K562 (cell line): Measurements from ENCODE around the gene ATXN1L.

ENCODE experiments used
- HNRNPK ChIP-seq: fragments of 200-400 bp; formaldehyde crosslinking; IDR thresholded peaks from one replicate; pipeline ENCODE4 v1.6.1; 2018; ENCODE audit warnings: mild to moderate bottlenecking, low read depth, low read length; ENCODE audit not compliant: poor library complexity, severe bottlenecking
- MYC ChIP-seq, 2 experiments: fragments of 250-450 bp in 1 of 2; sonication (Bioruptor Pico) in 1 of 2; IDR thresholded peaks; 2 replicates each; pipeline versions ENCODE4 v1.5.1 to v1.6.1; 2012 to 2021; ENCODE audit warnings: low read depth in 2 of 2, borderline replicate concordance in 1 of 2, improper control_type of control experiment in 1 of 2, low read length in 1 of 2, mild to moderate bottlenecking in 1 of 2, moderate library complexity in 1 of 2
- POLR2A ChIP-seq: fragments of 450-650 bp; conservative IDR thresholded peaks from 2 replicates; pipeline ENCODE4 v1.6.1; 2016
- ZNF778 ChIP-seq: fragments of 450-650 bp; formaldehyde crosslinking; IDR thresholded peaks from 2 replicates; pipeline ENCODE4 v1.4.0; 2020; ENCODE audit warnings: mild to moderate bottlenecking, moderate library complexity
- TF ChIP-seq, protein P1 (sequence below), 3 experiments: IDR thresholded peaks in 2 of 3; conservative IDR thresholded peaks in 1 of 3; 2 replicates each; pipeline ENCODE4 v1.5.1; 2011 to 2012; ENCODE audit warnings: low read length in 3 of 3, mild to moderate bottlenecking in 3 of 3, control low read depth in 2 of 3, improper control_type of control experiment in 1 of 3, inconsistent platforms in 1 of 3, low read depth in 1 of 3, mixed read lengths in 1 of 3, moderate library complexity in 1 of 3; ENCODE audit not compliant: insufficient read depth in 2 of 3

DNA sequence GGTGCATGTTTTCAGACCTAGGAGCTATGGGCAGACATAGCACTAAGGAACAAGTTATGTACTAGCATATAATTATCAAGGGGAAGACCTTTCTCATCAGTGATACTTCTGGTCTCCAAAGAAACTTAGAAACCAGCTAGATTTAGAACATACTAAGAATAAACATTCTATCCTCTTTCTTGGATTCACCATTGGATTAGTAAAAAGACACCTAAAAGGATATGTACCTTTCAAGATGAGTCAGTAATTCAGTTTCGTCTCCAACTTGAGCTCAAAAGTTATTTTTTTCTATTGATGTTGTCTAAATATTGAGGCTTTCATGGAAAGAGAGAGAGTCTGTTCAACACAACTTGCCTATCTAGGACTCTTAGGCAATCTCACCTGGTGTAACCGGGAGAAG is 25.0 kb downstream of the ATXN1L start:
- TF ChIP-seq POLR2A (no peak), ZNF778 (CRISPR knock-in tag) (no peak), MYC (IDR thresholded peaks at IDR 0.05; ENCODE audit: low read depth, low read length) (no peak), MYC (CRISPR knock-in tag; IDR thresholded peaks at IDR 0.05; ENCODE audit: borderline replicate concordance, low read depth) (no peak), HNRNPK (no peak)
- TF ChIP-seq, protein P1, sequence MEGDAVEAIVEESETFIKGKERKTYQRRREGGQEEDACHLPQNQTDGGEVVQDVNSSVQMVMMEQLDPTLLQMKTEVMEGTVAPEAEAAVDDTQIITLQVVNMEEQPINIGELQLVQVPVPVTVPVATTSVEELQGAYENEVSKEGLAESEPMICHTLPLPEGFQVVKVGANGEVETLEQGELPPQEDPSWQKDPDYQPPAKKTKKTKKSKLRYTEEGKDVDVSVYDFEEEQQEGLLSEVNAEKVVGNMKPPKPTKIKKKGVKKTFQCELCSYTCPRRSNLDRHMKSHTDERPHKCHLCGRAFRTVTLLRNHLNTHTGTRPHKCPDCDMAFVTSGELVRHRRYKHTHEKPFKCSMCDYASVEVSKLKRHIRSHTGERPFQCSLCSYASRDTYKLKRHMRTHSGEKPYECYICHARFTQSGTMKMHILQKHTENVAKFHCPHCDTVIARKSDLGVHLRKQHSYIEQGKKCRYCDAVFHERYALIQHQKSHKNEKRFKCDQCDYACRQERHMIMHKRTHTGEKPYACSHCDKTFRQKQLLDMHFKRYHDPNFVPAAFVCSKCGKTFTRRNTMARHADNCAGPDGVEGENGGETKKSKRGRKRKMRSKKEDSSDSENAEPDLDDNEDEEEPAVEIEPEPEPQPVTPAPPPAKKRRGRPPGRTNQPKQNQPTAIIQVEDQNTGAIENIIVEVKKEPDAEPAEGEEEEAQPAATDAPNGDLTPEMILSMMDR (IDR thresholded peaks at IDR 0.05 in 2 of 3, conservative IDR thresholded peaks at IDR 0.05 in 1 of 3; ENCODE audit: insufficient read depth in 2 of 3, low read depth in 1 of 3, low read length in 3 of 3) = no peak
